Measurements from ENCODE around the gene RFX1.
"Not testable (repeated sequence)": the region's sequence is repeated elsewhere in the genome, so short reads cannot be mapped to it uniquely, and the experiment has no call there.

Gene RFX1

DNA sequence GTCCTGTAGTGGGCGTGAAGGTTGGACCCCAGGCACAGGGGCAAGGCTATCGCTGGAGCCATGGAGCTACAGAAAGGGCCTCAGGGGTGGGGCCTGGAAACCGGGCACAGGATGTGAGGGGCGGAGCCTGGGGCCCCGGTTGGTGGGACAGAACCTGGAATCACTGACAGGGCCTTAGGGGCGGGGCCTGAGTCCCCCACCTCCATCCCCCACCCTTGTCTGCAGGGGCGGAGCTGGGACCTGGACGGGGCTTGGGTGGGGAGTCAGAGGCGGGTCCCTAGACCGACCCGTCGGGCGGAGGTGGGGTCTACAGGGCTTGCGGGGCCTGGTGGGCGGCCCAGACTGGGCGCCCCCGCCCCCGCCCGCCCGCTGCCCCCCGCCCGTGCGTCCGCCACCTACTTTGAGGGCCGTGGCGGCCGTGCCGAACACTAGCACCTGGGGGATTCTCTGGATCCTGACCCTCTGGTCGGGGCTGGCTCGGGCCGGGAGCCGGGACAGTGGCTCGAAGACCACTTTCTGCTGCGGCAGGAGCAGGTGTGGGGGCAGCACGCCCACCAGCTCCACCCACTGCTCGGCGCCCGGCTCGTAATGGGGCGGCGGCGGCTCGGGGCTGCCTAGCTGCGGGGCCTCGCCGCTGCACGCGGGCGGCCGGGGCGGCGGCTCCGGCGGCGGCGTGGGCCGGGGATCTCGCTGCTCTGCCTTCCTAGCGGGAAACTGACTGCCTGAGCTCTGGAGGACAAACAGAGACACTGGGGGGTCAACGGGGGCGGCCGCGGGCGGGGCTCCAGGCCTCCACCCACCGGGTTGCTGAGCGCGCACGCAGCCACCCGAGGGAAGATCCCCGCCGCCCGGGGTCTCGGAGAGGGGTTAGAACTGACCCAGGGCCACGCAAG, 27.5 kb downstream of the RFX1 start:
- DNase-seq (ENCODE audit: low spot score) = peak; percentile 21

DNA sequence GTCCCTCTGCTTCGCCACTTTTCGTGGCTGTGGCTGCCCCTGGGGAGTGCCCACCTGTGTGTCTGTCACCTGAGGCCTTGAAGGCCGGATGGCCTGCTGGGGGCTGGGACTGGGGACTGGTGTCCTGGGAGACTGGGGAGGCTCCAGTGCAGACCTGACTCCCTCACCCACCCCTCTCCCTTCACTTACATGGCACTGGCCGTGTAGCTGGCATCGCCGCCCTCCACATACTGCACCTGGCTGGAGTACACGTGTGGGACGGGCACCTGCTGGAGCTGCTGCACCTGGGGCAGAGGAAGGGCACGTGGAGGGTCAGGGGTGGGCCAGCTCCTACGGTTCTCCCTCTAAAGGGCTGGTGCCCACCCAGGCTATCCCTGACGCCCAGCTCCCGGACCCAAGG, 28.3 kb downstream of the RFX1 start:
- DNase-seq (ENCODE audit: low spot score) = no peak

- no peak for DNase-seq (ENCODE audit: low spot score)
Observed at GRCh38 chr19:13976446-13976845, 29.7 kb downstream of the RFX1 start.

- DNase-seq (ENCODE audit: low spot score) = no peak
Observed at GRCh38 chr19:13975870-13976269, 30.2 kb downstream of the RFX1 start.

DNA sequence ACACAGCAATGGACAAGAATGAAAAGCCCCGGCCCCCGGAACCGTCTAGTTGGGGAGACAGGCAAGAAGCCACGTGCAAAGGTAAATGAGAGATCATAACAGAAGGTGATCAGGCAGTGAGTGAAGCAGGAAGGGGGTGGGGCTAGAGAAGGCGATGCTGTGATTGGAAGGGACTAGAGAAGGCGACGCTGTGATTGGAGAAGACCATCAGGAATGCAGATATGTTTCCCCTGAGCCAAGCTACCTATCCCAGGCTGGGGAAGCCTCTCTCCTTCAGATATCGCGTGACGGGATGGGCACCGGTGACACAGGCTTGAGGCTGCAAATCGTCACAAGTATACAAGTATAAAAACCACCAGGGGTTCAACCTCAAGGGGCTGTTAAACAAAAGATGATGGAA, 32.0 kb downstream of the RFX1 start:
- peak; percentile 28 for DNase-seq (ENCODE audit: low spot score)

GRCh38 chr19:13973479-13973878, 32.6 kb downstream of the RFX1 start:
- DNase-seq (ENCODE audit: low spot score) = not testable (repeated sequence)

GRCh38 chr19:13972368-13973155, 33.6 kb downstream of the RFX1 start:
- no peak for DNase-seq (ENCODE audit: low spot score)

DNA sequence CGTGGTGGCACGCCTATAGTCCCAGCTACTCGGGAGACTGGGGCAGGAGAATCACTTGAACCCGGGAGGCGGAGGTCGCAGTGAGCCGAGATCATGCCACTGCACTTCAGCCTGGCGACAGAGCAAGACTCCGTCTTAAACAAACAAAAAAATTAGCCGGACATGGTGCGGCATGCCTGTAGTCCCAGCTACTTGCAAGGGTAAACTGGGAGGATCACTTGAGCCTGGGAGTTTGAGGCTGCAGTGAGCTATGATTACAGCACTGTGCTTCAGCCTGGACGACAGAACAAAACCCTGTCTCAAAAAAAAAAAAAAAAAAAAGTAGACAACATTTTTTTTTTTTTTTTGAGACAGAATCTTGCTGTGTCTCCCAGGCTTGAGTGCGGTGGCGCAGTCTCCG, 34.3 kb downstream of the RFX1 start:
- DNase-seq (ENCODE audit: low spot score) = not testable (repeated sequence)

GRCh38 chr19:13969897-13970296, 36.2 kb downstream of the RFX1 start:
- no peak for DNase-seq (ENCODE audit: low spot score)

- no peak for DNase-seq (ENCODE audit: low spot score)
Observed at GRCh38 chr19:13968999-13969398, 37.1 kb downstream of the RFX1 start.

DNA sequence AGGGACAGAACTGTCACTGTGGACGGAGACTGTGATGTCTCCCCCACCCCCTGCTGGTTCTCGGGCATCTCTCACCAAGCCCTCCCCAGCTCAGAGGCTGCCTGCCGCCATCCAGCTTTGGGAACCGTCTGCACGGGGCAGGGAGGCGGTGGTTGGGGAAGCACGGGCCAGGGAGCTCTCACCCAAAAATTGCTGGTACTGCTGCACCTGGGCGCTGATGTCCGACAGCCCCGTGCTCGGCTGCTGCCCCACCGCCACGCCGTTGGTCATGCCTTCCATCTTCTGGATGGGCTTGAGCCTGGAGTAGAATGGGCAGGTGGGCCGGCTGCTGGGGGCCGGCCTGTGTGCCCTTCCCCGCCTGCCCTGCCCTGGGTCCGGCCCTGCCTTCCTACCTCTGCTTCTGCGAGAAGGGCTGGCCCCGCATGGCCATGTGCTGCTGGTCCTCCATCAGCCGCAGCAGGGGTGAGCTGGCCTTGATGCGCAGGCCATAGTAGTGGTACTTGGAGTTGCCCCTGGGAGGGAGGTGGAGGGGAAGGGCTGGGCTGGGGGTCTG, 37.7 kb downstream of the RFX1 start:
- DNase-seq (ENCODE audit: low spot score) = no peak

- not testable (repeated sequence) for DNase-seq (ENCODE audit: low spot score)
Observed at GRCh38 chr19:13967206-13967605, 38.9 kb downstream of the RFX1 start.

- no peak for DNase-seq (ENCODE audit: low spot score)
Observed at GRCh38 chr19:13966684-13967128, 39.4 kb downstream of the RFX1 start.

- DNase-seq (ENCODE audit: low spot score) = no peak
Observed at GRCh38 chr19:13965926-13966683, 40.0 kb downstream of the RFX1 start.

DNA sequence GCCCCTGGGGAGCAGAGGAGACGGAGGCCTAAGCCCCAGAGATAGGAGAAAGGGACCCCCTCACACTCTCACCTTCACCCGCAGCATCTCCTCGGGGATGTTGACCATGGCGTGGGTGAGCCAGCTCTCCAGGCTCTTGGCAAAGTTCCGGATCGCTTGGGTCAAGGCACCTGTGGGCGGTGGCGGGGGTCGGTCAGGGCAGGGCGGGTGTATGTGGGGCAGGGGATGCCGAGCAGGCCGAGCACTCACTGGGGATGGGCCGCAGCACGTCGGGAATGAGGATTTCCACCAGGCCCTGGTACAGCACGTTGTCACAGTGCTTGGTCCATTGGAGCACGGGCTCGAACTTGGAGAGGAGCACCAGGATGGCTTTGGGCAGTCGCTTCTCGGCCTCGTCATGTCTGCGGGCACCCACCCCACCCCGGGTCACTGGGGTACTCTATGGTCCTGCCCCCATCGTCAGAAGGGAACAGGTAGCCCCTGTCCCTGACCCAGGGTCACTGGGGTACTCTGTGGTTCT, 40.7 kb downstream of the RFX1 start:
- DNase-seq (ENCODE audit: low spot score) = no peak

DNA sequence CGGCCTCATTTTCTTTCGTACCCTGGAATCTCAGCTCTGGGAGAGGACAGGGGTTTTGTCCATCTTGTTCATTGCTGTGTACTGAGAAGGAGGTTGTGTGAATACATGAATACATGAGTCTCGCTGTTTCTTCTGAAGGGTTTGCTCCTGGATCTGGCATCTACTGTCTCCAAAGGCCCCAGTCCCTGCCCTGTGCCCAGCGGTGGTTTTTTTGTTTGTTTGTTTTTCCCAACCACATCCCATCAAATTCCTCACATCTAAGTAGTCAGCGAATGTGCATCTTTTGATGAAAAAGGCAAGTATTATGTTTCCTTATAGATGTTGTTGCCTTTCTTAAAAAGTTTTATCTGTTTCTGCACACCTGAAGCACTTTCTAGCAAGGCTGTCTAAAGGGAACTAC, 41.3 kb downstream of the RFX1 start:
- DNase-seq (ENCODE audit: low spot score) = no peak

- no peak for DNase-seq (ENCODE audit: low spot score)
Observed at GRCh38 chr19:13963603-13964105, 42.5 kb downstream of the RFX1 start.

- DNase-seq (ENCODE audit: low spot score) = no peak
Observed at GRCh38 chr19:13962699-13963602, 43.2 kb downstream of the RFX1 start.

DNA sequence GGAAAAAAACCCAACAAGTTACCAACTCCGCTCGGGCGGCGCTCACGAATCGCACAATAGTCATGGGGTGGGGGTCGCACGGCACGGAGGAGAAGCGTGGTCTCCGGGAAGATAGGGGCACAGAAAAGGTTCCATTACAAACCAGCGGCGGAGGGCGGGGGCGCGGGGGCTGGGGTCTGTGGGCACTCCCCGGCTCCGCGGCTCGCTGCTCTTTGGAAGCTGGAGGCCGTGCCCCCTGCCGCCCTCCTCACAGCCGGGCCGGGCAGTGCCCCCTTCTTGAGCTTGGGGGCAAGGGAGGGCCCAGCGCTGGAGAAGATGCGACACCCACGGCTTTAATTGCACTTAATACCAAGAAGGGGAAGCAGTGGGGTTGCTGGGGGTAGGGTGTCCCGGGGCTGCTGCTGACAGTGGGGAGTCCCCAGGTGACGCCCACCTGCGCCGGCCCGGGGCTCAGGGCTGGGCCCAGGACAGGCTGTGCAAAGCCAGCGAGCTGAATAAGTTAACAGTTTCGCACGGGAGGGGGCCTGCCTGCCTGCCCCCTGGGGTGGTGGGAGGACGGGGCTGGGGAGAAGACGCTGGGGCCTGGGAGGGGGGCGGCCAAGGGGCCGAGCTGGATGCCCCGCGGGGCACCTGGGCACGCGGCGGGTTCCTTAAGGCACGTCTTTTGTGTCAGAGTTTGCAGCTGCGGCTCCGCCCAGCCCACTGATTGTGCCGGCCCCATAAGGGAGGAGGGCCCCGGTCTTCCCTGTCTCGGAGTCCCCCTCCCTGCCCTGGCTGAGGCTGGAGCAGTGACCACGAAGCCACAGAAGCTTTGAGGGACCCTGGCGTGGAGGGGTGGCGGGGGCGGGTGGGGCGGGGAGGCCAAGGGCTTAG, 44.1 kb downstream of the RFX1 start:
- DNase-seq (ENCODE audit: low spot score) = no peak
